Retinal pigment epithelial cell (primary cell): ENCODE measurements around the gene SLC46A3.
"Not testable (repeated sequence)": the region's sequence is repeated elsewhere in the genome, so short reads cannot be mapped to it uniquely, and the experiment has no call there.

Experiments used
- DNase-seq: peaks from one replicate; pipeline ENCODE4 v3.0.0-alpha.2; 2010; ENCODE audit warnings: low read depth
- H3K4me3 ChIP-seq: 2 replicates; pipeline ENCODE4 v1.5.1; 2011; ENCODE audit warnings: mild to moderate bottlenecking, low read length, control low read depth, moderate library complexity
- TF ChIP-seq, protein P1 (sequence below): conservative IDR thresholded peaks from 2 replicates; pipeline ENCODE4 v1.5.1; 2011; ENCODE audit warnings: low read depth, low read length, control low read depth, inconsistent platforms

The SLC46A3 gene

DNA sequence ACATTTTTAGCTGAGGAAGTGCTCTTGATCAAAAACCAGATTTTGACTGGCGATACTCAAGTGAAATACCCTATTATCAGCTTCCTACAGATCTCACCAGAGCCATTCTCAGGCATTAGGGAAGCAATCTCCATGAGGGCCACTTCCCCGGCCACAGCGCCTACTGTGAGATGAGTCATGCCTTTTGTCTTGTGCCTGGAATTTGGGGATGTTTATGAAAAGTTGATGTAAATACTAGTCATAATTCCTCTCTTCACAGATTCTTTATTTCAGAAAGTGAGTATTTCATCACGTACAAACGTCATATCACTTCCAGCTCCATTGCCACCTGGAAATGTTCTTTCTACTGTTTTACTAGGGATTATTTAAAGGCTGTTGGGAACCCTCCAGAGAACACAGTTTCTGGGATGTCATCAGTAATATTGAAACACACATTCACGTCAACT, 25.3 kb upstream of the SLC46A3 start:
- DNase-seq: no peak
- TF ChIP-seq, protein P1, sequence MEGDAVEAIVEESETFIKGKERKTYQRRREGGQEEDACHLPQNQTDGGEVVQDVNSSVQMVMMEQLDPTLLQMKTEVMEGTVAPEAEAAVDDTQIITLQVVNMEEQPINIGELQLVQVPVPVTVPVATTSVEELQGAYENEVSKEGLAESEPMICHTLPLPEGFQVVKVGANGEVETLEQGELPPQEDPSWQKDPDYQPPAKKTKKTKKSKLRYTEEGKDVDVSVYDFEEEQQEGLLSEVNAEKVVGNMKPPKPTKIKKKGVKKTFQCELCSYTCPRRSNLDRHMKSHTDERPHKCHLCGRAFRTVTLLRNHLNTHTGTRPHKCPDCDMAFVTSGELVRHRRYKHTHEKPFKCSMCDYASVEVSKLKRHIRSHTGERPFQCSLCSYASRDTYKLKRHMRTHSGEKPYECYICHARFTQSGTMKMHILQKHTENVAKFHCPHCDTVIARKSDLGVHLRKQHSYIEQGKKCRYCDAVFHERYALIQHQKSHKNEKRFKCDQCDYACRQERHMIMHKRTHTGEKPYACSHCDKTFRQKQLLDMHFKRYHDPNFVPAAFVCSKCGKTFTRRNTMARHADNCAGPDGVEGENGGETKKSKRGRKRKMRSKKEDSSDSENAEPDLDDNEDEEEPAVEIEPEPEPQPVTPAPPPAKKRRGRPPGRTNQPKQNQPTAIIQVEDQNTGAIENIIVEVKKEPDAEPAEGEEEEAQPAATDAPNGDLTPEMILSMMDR: no peak
- no peak overlapping the region for H3K4me3 ChIP-seq

DNA sequence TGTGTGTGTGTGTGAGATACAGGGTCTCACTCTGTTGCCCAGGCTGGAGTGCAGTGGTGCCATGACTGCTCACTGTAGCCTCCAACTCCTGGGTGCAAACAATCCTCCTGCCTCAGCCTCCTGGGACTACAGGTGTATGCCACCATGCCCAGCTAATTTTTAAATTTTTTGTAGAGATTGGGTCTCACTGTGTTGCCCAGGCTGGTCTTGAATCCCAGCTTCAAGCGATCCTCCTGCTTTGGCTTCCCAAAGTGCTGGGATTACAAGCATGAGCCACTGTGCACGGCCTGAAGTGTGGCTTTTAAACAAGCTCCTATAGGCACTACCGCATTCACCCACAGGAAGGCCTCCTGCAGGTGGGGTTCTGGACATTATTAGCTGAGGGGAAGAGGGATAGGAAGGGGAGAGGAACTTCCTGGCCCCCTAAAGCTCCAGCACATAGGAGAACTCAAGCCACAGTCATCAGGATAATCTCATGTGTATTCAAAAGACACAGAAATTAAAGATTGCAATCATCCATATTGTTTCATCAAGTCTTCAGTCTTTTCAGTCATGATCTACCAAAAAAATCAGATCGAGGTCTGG, 24.8 kb upstream of the SLC46A3 start:
- DNase-seq: no peak

DNA sequence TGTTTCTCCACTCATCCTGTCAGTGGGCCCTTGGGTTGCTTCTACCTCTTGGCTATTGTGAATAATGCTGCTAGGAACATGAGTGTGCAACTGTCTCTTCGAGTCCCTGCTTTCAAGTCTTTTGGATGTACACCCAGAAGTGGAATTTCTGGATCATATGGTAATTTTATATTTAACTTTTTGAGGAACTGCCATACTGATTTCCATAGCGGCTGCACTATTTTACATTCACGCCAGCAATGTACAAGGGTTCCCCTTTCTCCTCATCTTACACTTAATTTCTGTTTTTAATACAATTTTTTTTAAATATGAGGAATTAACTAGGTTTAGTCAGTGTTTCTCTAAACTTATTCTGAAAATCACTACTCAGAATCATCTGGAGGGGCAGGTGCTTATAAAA, 24.2 kb upstream of the SLC46A3 start:
- DNase-seq: no peak
- TF ChIP-seq, protein P1: no peak
- H3K4me3 ChIP-seq: no peak overlapping the region

More for the DNA sequence above, 24.8 kb upstream of the SLC46A3 start:
- H3K4me3 ChIP-seq: no peak overlapping the region
- TF ChIP-seq, protein P1: no peak

DNA sequence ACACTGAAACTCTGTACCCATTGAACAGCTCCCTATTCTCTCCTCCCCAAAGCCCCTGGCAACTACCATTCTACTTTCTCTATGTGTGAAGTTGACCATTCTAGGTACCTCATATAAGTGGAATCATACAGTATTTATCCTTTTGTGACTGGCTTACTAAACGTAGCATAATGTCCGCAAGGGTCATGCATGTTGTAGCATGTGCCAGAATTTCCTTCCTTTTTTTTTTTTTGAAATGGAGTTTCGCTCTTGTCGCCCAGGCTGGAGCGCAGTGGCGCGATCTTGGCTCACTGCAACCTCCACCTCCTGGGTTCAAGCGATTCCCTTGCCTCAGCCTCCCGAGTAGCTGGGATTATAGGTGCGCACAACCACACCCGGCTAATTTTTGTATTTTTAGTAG, 23.7 kb upstream of the SLC46A3 start:
- not testable (repeated sequence) for H3K4me3 ChIP-seq, DNase-seq

DNA sequence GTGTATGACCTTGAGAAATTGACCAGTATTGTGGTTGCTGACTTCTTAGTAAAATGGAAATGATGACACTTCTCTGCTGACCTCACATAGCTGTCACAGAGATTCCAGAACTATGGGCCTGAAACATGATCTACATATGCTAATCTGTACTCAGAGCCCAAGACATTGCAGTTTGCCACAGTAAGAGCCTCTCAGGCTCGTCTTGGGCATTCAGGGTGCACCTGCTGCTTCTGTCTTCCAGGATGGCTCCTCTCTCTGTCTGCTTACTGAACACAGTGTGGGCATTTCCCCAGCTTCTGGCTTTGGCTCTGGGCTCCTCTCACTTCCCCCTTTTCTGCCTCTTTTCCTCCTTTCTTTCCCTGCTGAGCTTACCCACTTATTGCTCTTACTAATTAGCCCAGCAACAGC, 22.3 kb upstream of the SLC46A3 start:
- DNase-seq: no peak
- TF ChIP-seq, protein P1: no peak

DNA sequence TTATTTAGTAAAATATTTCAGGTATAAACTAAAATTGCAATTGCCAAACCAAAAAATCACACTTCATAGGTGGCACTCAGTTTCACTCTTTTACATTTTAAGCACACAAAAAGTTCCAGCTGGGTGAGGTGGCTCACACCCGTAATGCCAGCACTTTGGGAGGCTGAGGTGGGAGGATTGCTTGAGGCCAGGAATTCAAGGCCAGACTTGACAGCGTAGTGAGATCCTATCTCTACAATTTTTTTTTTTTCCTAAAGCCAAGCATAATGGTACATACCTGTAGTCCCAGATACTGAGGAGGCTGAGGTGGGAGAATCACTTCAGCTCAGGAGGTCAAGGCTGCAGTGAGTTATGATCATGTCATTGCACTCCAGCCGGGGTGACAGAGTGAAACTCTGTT, 20.6 kb upstream of the SLC46A3 start:
- TF ChIP-seq, protein P1: no peak

More for the DNA sequence above, 22.3 kb upstream of the SLC46A3 start:
- no peak overlapping the region for H3K4me3 ChIP-seq

DNA sequence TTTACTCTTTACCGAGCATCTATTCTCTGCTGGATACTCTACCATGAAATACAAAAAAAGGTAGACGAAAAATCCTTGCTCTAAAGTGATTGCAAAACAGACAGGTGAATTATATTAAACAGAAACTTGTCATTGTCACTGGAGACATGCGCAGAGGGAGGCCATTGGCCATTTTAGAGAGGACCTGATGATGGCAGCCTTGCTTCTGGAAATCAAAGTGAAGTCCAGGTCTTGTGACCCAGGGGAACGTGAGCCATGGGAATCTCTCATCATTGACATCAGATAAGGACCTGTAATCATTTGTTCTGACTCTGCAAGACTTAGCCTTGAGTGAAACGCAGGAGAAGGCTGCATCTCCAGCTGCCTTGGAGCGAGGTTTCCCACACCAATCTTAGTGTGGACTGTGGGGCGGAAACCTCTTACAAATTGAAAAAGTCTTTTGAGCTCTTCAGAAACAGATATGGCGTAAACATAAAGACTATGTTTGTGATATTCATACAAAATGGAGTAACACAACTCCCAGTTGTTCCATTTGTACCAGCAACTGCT, 16.8 kb upstream of the SLC46A3 start:
- TF ChIP-seq, protein P1: no peak
- H3K4me3 ChIP-seq: no peak overlapping the region
- no peak for DNase-seq

More for the DNA sequence above, 20.6 kb upstream of the SLC46A3 start:
- H3K4me3 ChIP-seq: no peak overlapping the region
- no peak for DNase-seq
